PC-3 (cell line): ENCODE results near the gene KATNAL1. TPM values are rescaled to one million over a fixed set of nuclear protein-coding genes. Genes with fewer than 3 reads are reported as not detected.

ENCODE experiments used
- ATAC-seq: fragments of 200-7000 bp; cut with Tn5 transposase; 2 replicates; pipeline ENCODE4 v1.9.1; 2020; ENCODE audit warnings: mild to moderate bottlenecking, moderate library complexity
- BruUV-seq: library from RNA; stranded (reverse); fragments of 400-500 nt; replicated peaks from 2 replicates; lab custom pipeline; 2021; lab: Mats Ljungman, UMichigan
- CTCF ChIA-PET: fragments of 300-600 bp; sonication (Branson Sonifier 250); formaldehyde crosslinking; loops from one replicate; lab custom pipeline; 2022; ENCODE audit warnings: antibody characterized with exemption; lab: Charles Lee
- POLR2A ChIA-PET: fragments of 300-600 bp; sonication (Branson Sonifier 250); formaldehyde crosslinking; loops from one replicate; lab custom pipeline; 2022; ENCODE audit warnings: antibody characterized with exemption; ENCODE audit not compliant: unreplicated experiment; lab: Charles Lee
- DNase-seq: peaks from one replicate; pipeline ENCODE4 v3.0.0-alpha.2; 2015
- H2AFZ ChIP-seq: fragments of 300-600 bp; sonication (generic); 2 replicates; pipeline ENCODE4 v1.6.0; 2016; ENCODE audit warnings: antibody characterized with exemption, low read length
- H3F3A ChIP-seq: fragments of 300-600 bp; sonication (generic); one replicate; pipeline ENCODE4 v1.6.0; 2017; ENCODE audit warnings: antibody characterized with exemption, low read length, control low read depth, mild to moderate bottlenecking; ENCODE audit not compliant: unreplicated experiment
- H3K27ac ChIP-seq: fragments of 300-600 bp; sonication (generic); 2 replicates; pipeline ENCODE4 v1.5.1; 2016; ENCODE audit warnings: mild to moderate bottlenecking, low read length
- H3K27me3 ChIP-seq: fragments of 300-600 bp; sonication (generic); 2 replicates; pipeline ENCODE4 v1.6.1; 2016; ENCODE audit warnings: low read length, mixed read lengths
- H3K36me3 ChIP-seq: fragments of 300-600 bp; sonication (generic); 2 replicates; pipeline ENCODE4 v1.6.1; 2016; ENCODE audit warnings: low read depth, mixed run types, low read length, mixed read lengths
- H3K4me1 ChIP-seq: fragments of 300-600 bp; sonication (generic); 2 replicates; pipeline ENCODE4 v1.5.1; 2016; ENCODE audit warnings: low read length; ENCODE audit not compliant: insufficient read depth
- H3K4me2 ChIP-seq: fragments of 300-600 bp; sonication (generic); 2 replicates; pipeline ENCODE4 v1.6.0; 2016; ENCODE audit warnings: low read length
- H3K4me3 ChIP-seq: fragments of 300-600 bp; sonication (generic); 2 replicates; pipeline ENCODE4 v1.5.1; 2016; ENCODE audit warnings: mild to moderate bottlenecking, low read length, mixed read lengths
- H3K79me2 ChIP-seq: fragments of 300-600 bp; sonication (generic); 2 replicates; pipeline ENCODE4 v1.6.1; 2017; ENCODE audit warnings: low read length, mixed read lengths
- H3K9ac ChIP-seq: fragments of 300-600 bp; sonication (generic); 2 replicates; pipeline ENCODE4 v1.6.0; 2016; ENCODE audit warnings: mild to moderate bottlenecking, low read length
- H3K9me2 ChIP-seq: fragments of 300-600 bp; sonication (generic); replicated peaks from 2 replicates; pipeline ENCODE4 v1.6.1; 2016; ENCODE audit warnings: mixed run types, low read length, mixed read lengths
- H3K9me3 ChIP-seq: fragments of 300-600 bp; sonication (generic); 2 replicates; pipeline ENCODE4 v1.6.1; 2016; ENCODE audit warnings: low read length, mixed read lengths
- H4K20me1 ChIP-seq: fragments of 300-600 bp; sonication (generic); 2 replicates; pipeline ENCODE4 v1.6.1; 2016; ENCODE audit warnings: low read length, mixed read lengths
- CTCF ChIP-seq: fragments of 300-600 bp; sonication (generic); conservative IDR thresholded peaks from 2 replicates; pipeline ENCODE4 v1.5.1; 2017; ENCODE audit warnings: antibody characterized with exemption, low read depth, mild to moderate bottlenecking, low read length
- EZH2 ChIP-seq: fragments of 300-600 bp; sonication (generic); IDR thresholded peaks from one replicate; pipeline ENCODE4 v1.6.1; 2017; ENCODE audit warnings: antibody characterized with exemption, mild to moderate bottlenecking, low read length; ENCODE audit not compliant: unreplicated experiment
- EZH2phosphoT487 ChIP-seq: fragments of 300-600 bp; sonication (generic); IDR thresholded peaks from 2 replicates; pipeline ENCODE4 v1.6.1; 2018; ENCODE audit warnings: mild to moderate bottlenecking, antibody characterized with exemption, low read length, borderline replicate concordance
- intact Hi-C: fragments of 100-400 bp; cut with micrococcal nuclease; formaldehyde crosslinking; loops from 2 replicates; pipeline ENCODE4 v1.9.0; 2023
- total RNA-seq: library from RNA; depleted of rRNA; stranded (reverse); fragments of >200 nt; gene quantifications from 2 replicates; pipeline ENCODE4 v1.2.3, GENCODE V29; 2014

Gene KATNAL1
- total RNA-seq, 1 experiment from 2014 or later, result 4.3 TPM

GRCh38 chr13:30294004-30294403, 13.3 kb downstream of the KATNAL1 start:
- peaks cover 12% of the 10 kb centered on the region for H3K79me2 ChIP-seq
- H3K4me3 ChIP-seq, result no peak overlapping the region
- no peak overlapping the region for H2AFZ ChIP-seq
- no peaks in the 10 kb centered on the region for H4K20me1 ChIP-seq
- no peak overlapping the region for H3K27ac ChIP-seq
- no TSS peak for BruUV-seq
- no peak overlapping the region for H3K9ac ChIP-seq
- no peaks in the 10 kb centered on the region for H3F3A ChIP-seq
- CTCF ChIA-PET, result no interaction called here
- no peaks in the 10 kb centered on the region for H3K9me3 ChIP-seq
- H3K9me2 ChIP-seq, result no peaks in the 10 kb centered on the region
- H3K27me3 ChIP-seq, result no peaks in the 10 kb centered on the region
- intact Hi-C loops, result no loop called here
- H3K4me2 ChIP-seq, result no peak overlapping the region
- no peaks in the 10 kb centered on the region for H3K4me1 ChIP-seq
- TF ChIP-seq EZH2 (no peak), EZH2phosphoT487 (no peak), CTCF (no peak)
- no peak for DNase-seq
- ATAC-seq, result no peak
- POLR2A ChIA-PET, result no interaction called here
- H3K36me3 ChIP-seq, result no peaks in the 10 kb centered on the region

GRCh38 chr13:30292325-30292724, 15.0 kb downstream of the KATNAL1 start:
- ATAC-seq (no peak), DNase-seq (no peak)
- Histone ChIP-seq H3K9ac (no peak overlapping the region), H3K36me3 (no peaks in the 10 kb centered on the region), H3K79me2 (peaks cover 8% of the 10 kb centered on the region; the same call in 1 of the 2 replicates), H4K20me1 (no peaks in the 10 kb centered on the region), H3K4me2 (no peak overlapping the region), H3K4me1 (no peaks in the 10 kb centered on the region), H2AFZ (no peak overlapping the region), H3K27ac (no peak overlapping the region), H3F3A (no peaks in the 10 kb centered on the region), H3K4me3 (no peak overlapping the region), H3K27me3 (no peaks in the 10 kb centered on the region), H3K9me3 (no peaks in the 10 kb centered on the region), H3K9me2 (no peaks in the 10 kb centered on the region)
- no TSS peak for BruUV-seq
- TF ChIP-seq CTCF, result no peak
- TF ChIP-seq EZH2, result no peak
- no peak for TF ChIP-seq EZH2phosphoT487
- CTCF ChIA-PET, result no interaction called here
- POLR2A ChIA-PET, result no interaction called here
- intact Hi-C loops, result no loop called here

GRCh38 chr13:30290812-30291436, 16.4 kb downstream of the KATNAL1 start:
- H3F3A ChIP-seq, result no peaks in the 10 kb centered on the region
- no TSS peak for BruUV-seq

More at GRCh38 chr13:30290812-30291436, 16.4 kb downstream of the KATNAL1 start:
- H3K9me2 ChIP-seq, result no peaks in the 10 kb centered on the region
- no peak overlapping the region for H3K9ac ChIP-seq
- no peaks in the 10 kb centered on the region for H3K27me3 ChIP-seq
- H3K27ac ChIP-seq, result no peak overlapping the region
- H3K79me2 ChIP-seq, result peaks cover 8% of the 10 kb centered on the region; the same call in 1 of the 2 replicates
- POLR2A ChIA-PET, result no interaction called here
- TF ChIP-seq EZH2 (no peak), EZH2phosphoT487 (no peak), CTCF (no peak)
- no peak overlapping the region for H3K4me3 ChIP-seq
- no peaks in the 10 kb centered on the region for H3K9me3 ChIP-seq
- no peaks in the 10 kb centered on the region for H3K4me1 ChIP-seq
- H3K36me3 ChIP-seq, result no peaks in the 10 kb centered on the region
- intact Hi-C loops, result no loop called here
- CTCF ChIA-PET, result no interaction called here
- DNase-seq, result no peak
- ATAC-seq, result no peak
- H4K20me1 ChIP-seq, result no peaks in the 10 kb centered on the region
- no peak overlapping the region for H3K4me2 ChIP-seq
- no peak overlapping the region for H2AFZ ChIP-seq
